Stomach (tissue), 9 donors: ENCODE data around the gene PMS1. TPM values are rescaled to one million over a fixed set of nuclear protein-coding genes. Genes with fewer than 3 reads are reported as not detected.

Experiments
- DNase-seq, 2 donors: peaks; one replicate each; pipeline versions ENCODE4 v3.0.0 to v3.0.0-alpha.2; 2013 to 2019
- H3K27ac ChIP-seq, 5 donors: fragments of 200-600 bp in 4 of 5; sonication (generic) in 4 of 5; one replicate each; pipeline ENCODE4 v1.5.1; 2013 to 2019; ENCODE audit warnings: mild to moderate bottlenecking in 1 of 5, moderate library complexity in 1 of 5
- H3K27me3 ChIP-seq, 3 donors: fragments of 200-600 bp; sonication (generic); one replicate each; pipeline ENCODE4 v1.5.1; 2017 to 2019; ENCODE audit warnings: mixed run types in 1 of 3
- H3K36me3 ChIP-seq, 4 donors: fragments of 200-600 bp; sonication (generic); 1 replicate in 3 of 4; 2 replicates in 1 of 4; pipeline ENCODE4 v1.5.1; 2016 to 2019
- H3K4me1 ChIP-seq, 4 donors: fragments of 200-600 bp; sonication (generic); one replicate each; pipeline ENCODE4 v1.5.1; 2016 to 2019
- H3K4me3 ChIP-seq, 4 donors: fragments of 200-600 bp; sonication (generic) in 3 of 4; one replicate each; pipeline ENCODE4 v1.5.1; 2016 to 2019; ENCODE audit warnings: mild to moderate bottlenecking in 1 of 4
- H3K9me3 ChIP-seq, 4 donors: fragments of 200-600 bp; sonication (generic); one replicate each; pipeline ENCODE4 v1.5.1; 2016 to 2019
- EP300 ChIP-seq: sonication (generic); formaldehyde crosslinking; IDR thresholded peaks from one replicate; pipeline ENCODE4 v1.6.1; 2017; ENCODE audit warnings: antibody characterized with exemption
- POLR2A ChIP-seq, 4 donors: fragments of 450-650 bp; IDR thresholded peaks; one replicate each; pipeline ENCODE4 v1.6.1; 2016; ENCODE audit warnings: antibody characterized with exemption in 4 of 4, control low read depth in 2 of 4, mild to moderate bottlenecking in 1 of 4, moderate library complexity in 1 of 4
- POLR2AphosphoS5 ChIP-seq, 3 donors: sonication (generic); formaldehyde crosslinking; IDR thresholded peaks; one replicate each; pipeline ENCODE4 v1.6.1; 2016; ENCODE audit warnings: antibody characterized with exemption in 3 of 3
- WGBS, 5 donors: extraction: QIAGEN DNeasy Blood & Tissue Kit in 3 of 5; methylation state at CpG; one replicate each; pipeline versions ENCODE4 v1.1.5 to v1.1.7; 2013 to 2018; 5-methylcytosine and 5-hydroxymethylcytosine counted together
- intact Hi-C: fragments of 100-400 bp; cut with DNase I; formaldehyde crosslinking; loops from one replicate; pipeline ENCODE4 v1.15.1; 2023; ENCODE audit warnings: low total_unique reads
- polyA plus RNA-seq, 3 donors: library from polyadenylated mRNA; stranded (reverse); fragments of 200-250 nt; gene quantifications; one replicate each; pipeline ENCODE4 v1.2.3, GENCODE V29; 2013
- total RNA-seq, 5 donors: library from RNA; depleted of rRNA; stranded (reverse); fragments of >200 nt; gene quantifications; one replicate each; pipeline versions ENCODE4 v1.1.0 to v1.2.3, GENCODE V29; 2014 to 2016
- TF ChIP-seq, protein P1 (sequence below), 7 experiments: fragments of 450-650 bp in 4 of 7; fragments of 200-600 bp in 3 of 7; sonication (generic) in 3 of 7; IDR thresholded peaks; one replicate each; pipeline ENCODE4 v1.5.1; 2016 to 2019; ENCODE audit warnings: antibody characterized with exemption in 7 of 7, control low read depth in 2 of 7, mild to moderate bottlenecking in 1 of 7
- donor health status: healthy with polysubstance abuse.
- donor health status: Bipolar disorder and iron deficiency.
- donor health status: healthy.

The PMS1 gene
- total and polyA plus RNA-seq, 8 donors: 4.0 to 40.8 (median 15.9) TPM

DNA sequence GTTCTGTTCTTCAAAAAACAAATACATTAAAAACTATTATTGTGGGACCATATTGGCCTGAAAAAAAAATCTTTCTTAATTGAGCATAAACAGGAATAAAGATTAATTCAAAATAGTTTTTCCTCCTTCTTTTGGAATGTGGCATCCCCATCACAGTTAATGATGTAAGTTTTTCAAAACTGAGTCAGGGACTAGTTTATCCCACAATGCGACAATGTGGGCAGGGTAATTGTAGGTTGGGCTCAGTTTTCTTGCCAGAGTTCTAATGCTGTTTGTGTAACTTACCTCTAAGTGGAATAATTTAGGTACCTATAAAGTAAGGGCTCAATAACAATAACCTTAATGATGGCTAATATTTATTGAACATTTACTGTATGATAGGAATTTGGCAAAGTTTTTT is 82.0 kb downstream of the PMS1 start:
- Histone ChIP-seq H3K4me1 (no peaks in the 10 kb centered on the region), H3K27ac (no peak overlapping the region), H3K27me3 (no peaks in the 10 kb centered on the region), H3K36me3 (peaks cover 0 to 24% (median 12%) of the 10 kb centered on the region in 4 donors), H3K4me3 (no peak overlapping the region), H3K9me3 (no peaks in the 10 kb centered on the region)
- intact Hi-C loops: no loop called here
- 94 to 100% (median 97%) methylated on average over 1 of the region's 1 CpG for WGBS, 5 donors
- DNase-seq: no peak
- no peak for TF ChIP-seq POLR2AphosphoS5 (IDR thresholded peaks at IDR 0.05)
- TF ChIP-seq, protein P1, sequence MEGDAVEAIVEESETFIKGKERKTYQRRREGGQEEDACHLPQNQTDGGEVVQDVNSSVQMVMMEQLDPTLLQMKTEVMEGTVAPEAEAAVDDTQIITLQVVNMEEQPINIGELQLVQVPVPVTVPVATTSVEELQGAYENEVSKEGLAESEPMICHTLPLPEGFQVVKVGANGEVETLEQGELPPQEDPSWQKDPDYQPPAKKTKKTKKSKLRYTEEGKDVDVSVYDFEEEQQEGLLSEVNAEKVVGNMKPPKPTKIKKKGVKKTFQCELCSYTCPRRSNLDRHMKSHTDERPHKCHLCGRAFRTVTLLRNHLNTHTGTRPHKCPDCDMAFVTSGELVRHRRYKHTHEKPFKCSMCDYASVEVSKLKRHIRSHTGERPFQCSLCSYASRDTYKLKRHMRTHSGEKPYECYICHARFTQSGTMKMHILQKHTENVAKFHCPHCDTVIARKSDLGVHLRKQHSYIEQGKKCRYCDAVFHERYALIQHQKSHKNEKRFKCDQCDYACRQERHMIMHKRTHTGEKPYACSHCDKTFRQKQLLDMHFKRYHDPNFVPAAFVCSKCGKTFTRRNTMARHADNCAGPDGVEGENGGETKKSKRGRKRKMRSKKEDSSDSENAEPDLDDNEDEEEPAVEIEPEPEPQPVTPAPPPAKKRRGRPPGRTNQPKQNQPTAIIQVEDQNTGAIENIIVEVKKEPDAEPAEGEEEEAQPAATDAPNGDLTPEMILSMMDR (IDR thresholded peaks at IDR 0.05): no peak
- TF ChIP-seq EP300: no peak
- TF ChIP-seq POLR2A (IDR thresholded peaks at IDR 0.05): no peak

DNA sequence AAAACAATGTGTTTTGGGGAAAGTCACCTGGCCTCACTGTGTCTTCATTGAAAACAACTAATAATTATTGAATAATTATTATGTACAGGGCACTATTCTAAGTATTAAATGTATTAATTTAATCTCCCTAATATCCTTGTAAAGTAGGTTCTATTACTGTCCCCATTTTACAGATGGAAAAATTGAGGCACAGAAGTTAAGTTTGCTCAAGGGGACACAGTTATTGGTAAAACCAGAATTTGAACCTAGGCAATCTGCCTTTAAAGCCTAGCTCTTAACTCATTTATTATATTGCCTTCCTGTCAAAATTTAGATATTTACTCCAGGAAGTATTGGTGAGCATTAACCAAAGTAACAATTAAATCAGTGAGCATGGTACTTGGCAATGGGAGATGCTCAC is 84.6 kb downstream of the PMS1 start:
- no peak overlapping the region for H3K27ac ChIP-seq
- no peaks in the 10 kb centered on the region for H3K4me1 ChIP-seq
- no peak overlapping the region for H3K4me3 ChIP-seq
- H3K36me3 ChIP-seq: peaks cover 2 to 19% (median 13%) of the 10 kb centered on the region in 4 donors
- H3K27me3 ChIP-seq: no peaks in the 10 kb centered on the region
- intact Hi-C loops: no loop called here
- no peaks in the 10 kb centered on the region for H3K9me3 ChIP-seq
- TF ChIP-seq EP300 (no peak), POLR2AphosphoS5 (IDR thresholded peaks at IDR 0.05) (no peak), POLR2A (IDR thresholded peaks at IDR 0.05) (no peak)
- TF ChIP-seq, protein P1 (IDR thresholded peaks at IDR 0.05): no peak
- no peak for DNase-seq

DNA sequence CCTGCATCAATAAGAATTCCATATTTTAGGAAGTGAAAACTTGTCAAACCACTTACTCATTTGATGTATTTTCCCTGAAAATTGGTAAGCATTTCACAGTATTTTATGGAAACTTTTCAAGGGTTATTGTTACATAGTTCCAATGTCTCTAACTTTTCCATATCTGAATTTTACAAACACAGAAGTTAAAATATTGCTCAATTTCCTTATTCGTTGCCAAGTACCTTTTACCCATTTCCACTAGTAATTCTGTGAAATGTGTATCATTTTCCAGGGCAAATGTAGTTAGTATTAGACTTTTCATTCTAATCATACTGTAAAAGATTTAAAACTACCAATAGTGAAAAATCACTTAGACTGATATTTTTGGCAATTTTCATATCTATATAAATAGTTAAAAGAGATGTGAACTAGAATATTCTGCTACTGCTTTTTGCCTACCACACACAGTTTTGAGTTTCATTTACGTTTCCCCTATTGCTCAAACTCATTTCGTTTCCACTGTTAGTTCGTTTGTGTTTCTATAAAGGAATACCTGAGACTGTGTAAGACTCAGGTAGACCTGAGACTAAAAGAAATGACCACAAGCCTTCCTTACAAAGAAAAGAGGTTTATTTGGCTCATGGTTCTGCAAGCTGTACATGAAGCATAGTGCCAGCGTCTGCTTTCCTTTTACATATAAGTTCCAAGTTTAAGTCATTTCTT is 86.3 kb downstream of the PMS1 start:
- TF ChIP-seq, protein P1 (IDR thresholded peaks at IDR 0.05): no peak
- TF ChIP-seq POLR2A (IDR thresholded peaks at IDR 0.05) (no peak), EP300 (no peak), POLR2AphosphoS5 (IDR thresholded peaks at IDR 0.05) (no peak)
- H3K27ac ChIP-seq: no peak overlapping the region
- WGBS, 5 donors: 83 to 88% (median 85%) methylated on average over 5 of the region's 5 CpGs

DNA sequence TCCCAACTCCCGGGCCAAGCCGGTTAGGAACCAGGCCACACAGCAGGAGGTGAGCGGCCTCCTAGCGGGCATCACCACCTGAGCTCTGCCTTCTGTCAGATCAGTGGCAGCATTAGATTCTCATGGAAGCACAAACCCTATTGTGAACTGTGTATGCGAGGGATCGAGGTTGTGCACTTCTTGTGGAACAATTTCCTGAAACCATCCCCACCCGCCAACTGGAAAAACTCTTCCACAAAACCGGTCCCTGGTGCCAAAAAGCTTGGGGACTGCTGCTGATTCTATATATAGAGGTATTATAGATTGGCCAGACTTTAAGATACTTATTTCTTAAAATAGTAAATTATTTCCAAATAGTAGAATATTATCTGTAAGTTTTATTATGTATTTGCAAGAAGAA is 89.4 kb downstream of the PMS1 start:
- Histone ChIP-seq H3K36me3 (peaks cover 2 to 41% (median 20%) of the 10 kb centered on the region in 4 donors), H3K27me3 (no peaks in the 10 kb centered on the region), H3K4me3 (no peak overlapping the region), H3K9me3 (no peaks in the 10 kb centered on the region), H3K27ac (no peak overlapping the region), H3K4me1 (no peaks in the 10 kb centered on the region)
- WGBS, 5 donors: 86 to 97% (median 94%) methylated on average over 8 of the region's 8 CpGs
- no peak for DNase-seq
- intact Hi-C loops: no loop called here
- TF ChIP-seq EP300: no peak
- TF ChIP-seq, protein P1 (IDR thresholded peaks at IDR 0.05): no peak
- TF ChIP-seq POLR2AphosphoS5 (IDR thresholded peaks at IDR 0.05): no peak
- no peak for TF ChIP-seq POLR2A (IDR thresholded peaks at IDR 0.05)

More for the DNA sequence above, 86.3 kb downstream of the PMS1 start:
- Histone ChIP-seq H3K36me3 (peaks cover 2 to 19% (median 13%) of the 10 kb centered on the region in 4 donors), H3K4me3 (no peak overlapping the region), H3K9me3 (no peaks in the 10 kb centered on the region), H3K27me3 (no peaks in the 10 kb centered on the region), H3K4me1 (no peaks in the 10 kb centered on the region)
- no peak for DNase-seq
- intact Hi-C loops: no loop called here
